ENCODE results near the gene LYZL6. TPM values are rescaled to one million over a fixed set of nuclear protein-coding genes. Genes with fewer than 3 reads are reported as not detected.
"Not testable (repeated sequence)": the region's sequence is repeated elsewhere in the genome, so short reads cannot be mapped to it uniquely, and the experiment has no call there.

The LYZL6 gene
- total RNA-seq, 1 experiment from 2014 or later, result not detected

- H3K27ac ChIP-seq (ENCODE audit: low read length), result no peak overlapping the region
- ATAC-seq (no peak), DNase-seq (ENCODE audit: low read depth, low spot score) (no peak)
- in situ Hi-C loops (cut with HindIII; ENCODE audit: low pct_unique_long_range_greater_than_20kb, low sequenced_read_pairs) (no loop called here), intact Hi-C loops (cut with micrococcal nuclease; ENCODE audit: unreplicated experiment) (no loop called here)
- ChIA-PET CTCF (interaction anchor here (0.7 kb wide), 1 partner anchor 33 kb away, joined by 4 read pairs; no protein-coding TSS in a partner anchor), POLR2A (no interaction called here)
- BruUV-seq (replicated peaks), result no TSS peak
- H3K36me3 ChIP-seq (ENCODE audit: control insufficient read depth, insufficient read depth, low read length), result no peaks in the 10 kb centered on the region
- TF ChIP-seq SIN3A (IDR thresholded peaks at IDR 0.05; ENCODE audit: borderline replicate concordance, insufficient read depth, low read depth, low read length) (no peak), POLR2AphosphoS5 (IDR thresholded peaks at IDR 0.05; ENCODE audit: low read depth, low read length) (no peak), REST (IDR thresholded peaks at IDR 0.05; ENCODE audit: insufficient read depth in 1 of 2, low read depth in 2 of 2, low read length in 1 of 2) (no peak), TCF7L2 (IDR thresholded peaks at IDR 0.05; ENCODE audit: low read depth, low read length) (no peak), CTCF (IDR thresholded peaks at IDR 0.05) (no peak)
- H3K4me3 ChIP-seq (ENCODE audit: low read depth in 2 of 2, low read length in 2 of 2), result no peak overlapping the region
- H3K27me3 ChIP-seq (ENCODE audit: control insufficient read depth, insufficient read depth, low read length), result no peaks in the 10 kb centered on the region
- H3K4me1 ChIP-seq (ENCODE audit: control insufficient read depth, insufficient read depth, low read length), result no peaks in the 10 kb centered on the region
- H3K9me3 ChIP-seq (ENCODE audit: control insufficient read depth, insufficient read depth, low read depth, low read length), result no peaks in the 10 kb centered on the region
These were observed 43.2 kb downstream of the LYZL6 start for GRCh38 chr17:35900280-35900679.

GRCh38 chr17:35898283-35899070 lies 45.0 kb downstream of the LYZL6 start:
- TF ChIP-seq SIN3A (IDR thresholded peaks at IDR 0.05; ENCODE audit: borderline replicate concordance, insufficient read depth, low read depth, low read length) (no peak), POLR2AphosphoS5 (IDR thresholded peaks at IDR 0.05; ENCODE audit: low read depth, low read length) (no peak), TCF7L2 (IDR thresholded peaks at IDR 0.05; ENCODE audit: low read depth, low read length) (no peak), CTCF (IDR thresholded peaks at IDR 0.05) (no peak), REST (IDR thresholded peaks at IDR 0.05; ENCODE audit: insufficient read depth in 1 of 2, low read depth in 2 of 2, low read length in 1 of 2) (no peak)
- intact Hi-C loops (cut with micrococcal nuclease; ENCODE audit: unreplicated experiment) (no loop called here), in situ Hi-C loops (cut with HindIII; ENCODE audit: low pct_unique_long_range_greater_than_20kb, low sequenced_read_pairs) (no loop called here)
- Histone ChIP-seq H3K36me3 (ENCODE audit: control insufficient read depth, insufficient read depth, low read length) (no peaks in the 10 kb centered on the region), H3K27me3 (ENCODE audit: control insufficient read depth, insufficient read depth, low read length) (no peaks in the 10 kb centered on the region), H3K4me3 (ENCODE audit: low read depth in 2 of 2, low read length in 2 of 2) (no peak overlapping the region), H3K4me1 (ENCODE audit: control insufficient read depth, insufficient read depth, low read length) (no peaks in the 10 kb centered on the region), H3K27ac (ENCODE audit: low read length) (no peak overlapping the region), H3K9me3 (ENCODE audit: control insufficient read depth, insufficient read depth, low read depth, low read length) (no peaks in the 10 kb centered on the region)
- BruUV-seq (replicated peaks), result no TSS peak
- CTCF ChIA-PET, result no interaction called here
- 0 out of 2 replicates have a peak, but pooled peaks have one; percentile 26 for ATAC-seq
- DNase-seq (ENCODE audit: low read depth, low spot score), result no peak
- POLR2A ChIA-PET, result no interaction called here

- ATAC-seq, CTCF ChIA-PET, POLR2A ChIA-PET: not testable (repeated sequence)
These were observed 45.7 kb downstream of the LYZL6 start for GRCh38 chr17:35897772-35898171.

More at GRCh38 chr17:35897772-35898171, 45.7 kb downstream of the LYZL6 start:
- in situ Hi-C loops (cut with HindIII; ENCODE audit: low pct_unique_long_range_greater_than_20kb, low sequenced_read_pairs); H3K36me3 ChIP-seq (ENCODE audit: control insufficient read depth, insufficient read depth, low read length); H3K4me3 ChIP-seq (ENCODE audit: low read depth in 2 of 2, low read length in 2 of 2); H3K27ac ChIP-seq (ENCODE audit: low read length); H3K27me3 ChIP-seq (ENCODE audit: control insufficient read depth, insufficient read depth, low read length); H3K9me3 ChIP-seq (ENCODE audit: control insufficient read depth, insufficient read depth, low read depth, low read length); BruUV-seq (replicated peaks); intact Hi-C loops (cut with micrococcal nuclease; ENCODE audit: unreplicated experiment); H3K4me1 ChIP-seq (ENCODE audit: control insufficient read depth, insufficient read depth, low read length); DNase-seq (ENCODE audit: low read depth, low spot score): not testable (repeated sequence)
